Kidney (tissue), 14 donors: ENCODE results near the gene DROSHA. TPM values are rescaled to one million over a fixed set of nuclear protein-coding genes. Genes with fewer than 3 reads are reported as not detected.

Experiments
- DNase-seq, 5 donors: peaks; one replicate each; pipeline ENCODE4 v3.0.0-alpha.2; 2013 to 2020
- FAIRE-seq: peaks from 2 replicates; lab custom pipeline; 2012; peaks lifted over from hg19 to GRCh38; lab: Jason Lieb, UNC
- H3K27ac ChIP-seq, 2 donors: one replicate each; pipeline ENCODE4 v1.7.0; 2013; ENCODE audit warnings: low read depth in 2 of 2, low read length in 2 of 2, inconsistent platforms in 1 of 2
- H3K27me3 ChIP-seq: one replicate; pipeline ENCODE4 v1.7.1; 2013; ENCODE audit warnings: low read length, inconsistent platforms; ENCODE audit not compliant: control insufficient read depth, insufficient read depth
- H3K36me3 ChIP-seq, 3 donors: one replicate each; pipeline versions ENCODE4 v1.7.0 to v1.7.1; 2013; ENCODE audit warnings: low read length in 3 of 3, control low read depth in 1 of 3, inconsistent platforms in 1 of 3; ENCODE audit not compliant: insufficient read depth in 3 of 3, control insufficient read depth in 2 of 3
- H3K4me1 ChIP-seq, 3 donors: one replicate each; pipeline versions ENCODE4 v1.7.0 to v1.7.1; 2013; ENCODE audit warnings: low read length in 3 of 3, inconsistent platforms in 1 of 3, low read depth in 1 of 3; ENCODE audit not compliant: control insufficient read depth in 2 of 3, insufficient read depth in 2 of 3
- H3K4me3 ChIP-seq, 3 donors: one replicate each; pipeline versions ENCODE4 v1.7.0 to v1.8.1; 2013; ENCODE audit warnings: low read length in 3 of 3, control low read depth in 1 of 3, inconsistent platforms in 1 of 3
- H3K9ac ChIP-seq, 3 donors: one replicate each; pipeline versions ENCODE4 v1.7.0 to v1.7.1; 2013; ENCODE audit warnings: low read length in 3 of 3, control low read depth in 1 of 3, inconsistent platforms in 1 of 3
- H3K9me3 ChIP-seq, 3 donors: one replicate each; pipeline versions ENCODE4 v1.7.0 to v1.7.1; 2013; ENCODE audit warnings: low read length in 3 of 3, control low read depth in 1 of 3, inconsistent platforms in 1 of 3; ENCODE audit not compliant: control insufficient read depth in 2 of 3, insufficient read depth in 1 of 3
- intact Hi-C: fragments of 100-400 bp; cut with DNase I; formaldehyde crosslinking; loops from one replicate; pipeline ENCODE4 v1.11.1; 2022
- polyA plus RNA-seq: library from polyadenylated mRNA; stranded (reverse); fragments of 350-450 nt; fragmentation: Illumina TruSeq; extraction: RNeasy Lipid Tissue Mini Kit (QIAGEN cat#74804); gene quantifications from one replicate; pipeline ENCODE4 v1.2.3, GENCODE V29; 2014; ENCODE audit warnings: low read depth, low replicate concordance; ENCODE audit not compliant: insufficient read depth
- total RNA-seq: library from RNA; stranded (reverse); fragmentation: NEBNext Ultra II Directional; extraction: Animal tissue kit (Norgen Biotek cat#: 25700); gene quantifications from one replicate; pipeline ENCODE4 v1.2.1, GENCODE V29; 2021
- TF ChIP-seq, protein P1 (sequence below): IDR thresholded peaks from 3 replicates; pipeline ENCODE4 v1.5.1; 2012; ENCODE audit warnings: mild to moderate bottlenecking, moderate library complexity, borderline replicate concordance; ENCODE audit not compliant: insufficient read depth; ENCODE audit errors: extremely low read depth
- donor health status: control.
- donor health status: control.
- donor health status: control.
- donor health status: control.
- donor health status: control.
- donor health status: DM: yes; HTN: yes; CAD: no.
- donor health status: Normal renal cell carcinoma (clear cell type).

DROSHA gene
- total and polyA plus RNA-seq, 2 donors from 2014 or later, result 39.9 to 51.6 TPM

DNA sequence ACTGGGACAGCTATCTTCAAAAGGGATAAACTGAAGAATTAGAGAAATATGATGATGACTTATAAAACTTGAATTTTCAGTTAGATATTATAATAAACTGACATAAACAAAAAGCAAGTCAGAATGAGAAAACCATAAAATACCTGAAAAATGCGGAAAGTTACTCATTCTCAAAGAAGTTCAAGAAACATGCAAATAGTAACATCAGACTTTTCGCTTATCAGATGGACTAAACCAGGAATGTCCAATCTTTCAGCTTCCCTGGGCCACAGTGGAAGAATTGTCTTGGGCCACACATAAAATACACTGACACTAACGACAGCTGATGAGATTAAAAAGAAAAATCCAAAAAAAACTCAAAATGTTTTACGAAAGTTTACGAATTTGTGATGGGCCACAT is 53.9 kb downstream of the DROSHA start:
- H3K9me3 ChIP-seq, result no peaks in the 10 kb centered on the region
- no peaks in the 10 kb centered on the region for H3K4me1 ChIP-seq
- H3K27ac ChIP-seq, result no peak overlapping the region
- H3K36me3 ChIP-seq, result peaks cover 2 to 7% (median 6%) of the 10 kb centered on the region in 3 donors
- intact Hi-C loops, result no loop called here
- FAIRE-seq (no peak), DNase-seq (no peak)
- no peak overlapping the region for H3K9ac ChIP-seq
- H3K27me3 ChIP-seq, result no peaks in the 10 kb centered on the region
- TF ChIP-seq, protein P1, sequence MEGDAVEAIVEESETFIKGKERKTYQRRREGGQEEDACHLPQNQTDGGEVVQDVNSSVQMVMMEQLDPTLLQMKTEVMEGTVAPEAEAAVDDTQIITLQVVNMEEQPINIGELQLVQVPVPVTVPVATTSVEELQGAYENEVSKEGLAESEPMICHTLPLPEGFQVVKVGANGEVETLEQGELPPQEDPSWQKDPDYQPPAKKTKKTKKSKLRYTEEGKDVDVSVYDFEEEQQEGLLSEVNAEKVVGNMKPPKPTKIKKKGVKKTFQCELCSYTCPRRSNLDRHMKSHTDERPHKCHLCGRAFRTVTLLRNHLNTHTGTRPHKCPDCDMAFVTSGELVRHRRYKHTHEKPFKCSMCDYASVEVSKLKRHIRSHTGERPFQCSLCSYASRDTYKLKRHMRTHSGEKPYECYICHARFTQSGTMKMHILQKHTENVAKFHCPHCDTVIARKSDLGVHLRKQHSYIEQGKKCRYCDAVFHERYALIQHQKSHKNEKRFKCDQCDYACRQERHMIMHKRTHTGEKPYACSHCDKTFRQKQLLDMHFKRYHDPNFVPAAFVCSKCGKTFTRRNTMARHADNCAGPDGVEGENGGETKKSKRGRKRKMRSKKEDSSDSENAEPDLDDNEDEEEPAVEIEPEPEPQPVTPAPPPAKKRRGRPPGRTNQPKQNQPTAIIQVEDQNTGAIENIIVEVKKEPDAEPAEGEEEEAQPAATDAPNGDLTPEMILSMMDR, result no peak
- H3K4me3 ChIP-seq, result no peak overlapping the region

DNA sequence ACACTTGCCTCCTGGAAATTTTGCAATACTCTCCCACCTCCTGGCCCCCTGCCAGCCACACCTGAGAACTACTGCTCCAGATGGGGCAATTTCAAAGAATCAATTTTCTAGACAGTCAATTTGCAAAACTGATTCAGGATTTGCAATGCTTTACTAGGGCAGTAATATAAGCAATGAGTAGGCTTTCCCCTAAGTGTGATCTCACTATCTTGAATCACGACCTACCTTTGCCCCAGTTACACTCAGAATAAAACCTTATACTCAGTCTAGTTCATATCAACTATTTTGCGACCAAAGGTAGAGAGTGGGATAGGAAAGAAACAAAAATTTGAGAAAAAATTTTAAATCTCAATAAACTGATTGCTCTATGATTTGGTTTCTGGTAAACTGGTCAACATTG is 54.4 kb downstream of the DROSHA start:
- TF ChIP-seq, protein P1, result no peak
- Histone ChIP-seq H3K27me3 (no peaks in the 10 kb centered on the region), H3K9ac (no peak overlapping the region), H3K4me1 (no peaks in the 10 kb centered on the region), H3K36me3 (peaks cover 2 to 7% (median 6%) of the 10 kb centered on the region in 3 donors), H3K27ac (no peak overlapping the region), H3K4me3 (no peak overlapping the region), H3K9me3 (no peaks in the 10 kb centered on the region)
- FAIRE-seq (no peak), DNase-seq (no peak)
- intact Hi-C loops, result no loop called here

- H3K27ac ChIP-seq, result no peak overlapping the region
- H3K27me3 ChIP-seq, result no peaks in the 10 kb centered on the region
- H3K4me3 ChIP-seq, result no peak overlapping the region
- TF ChIP-seq, protein P1, result no peak
- peaks cover 2 to 7% (median 3%) of the 10 kb centered on the region in 3 donors for H3K36me3 ChIP-seq
- intact Hi-C loops, result no loop called here
- FAIRE-seq, result no peak
- peak in 3 of 5 donors; percentile 45 to 86 (median 84) for DNase-seq
- H3K4me1 ChIP-seq, result no peaks in the 10 kb centered on the region
- no peaks in the 10 kb centered on the region for H3K9me3 ChIP-seq
- H3K9ac ChIP-seq, result no peak overlapping the region
Observed at GRCh38 chr5:31476738-31477141, 55.2 kb downstream of the DROSHA start.

DNA sequence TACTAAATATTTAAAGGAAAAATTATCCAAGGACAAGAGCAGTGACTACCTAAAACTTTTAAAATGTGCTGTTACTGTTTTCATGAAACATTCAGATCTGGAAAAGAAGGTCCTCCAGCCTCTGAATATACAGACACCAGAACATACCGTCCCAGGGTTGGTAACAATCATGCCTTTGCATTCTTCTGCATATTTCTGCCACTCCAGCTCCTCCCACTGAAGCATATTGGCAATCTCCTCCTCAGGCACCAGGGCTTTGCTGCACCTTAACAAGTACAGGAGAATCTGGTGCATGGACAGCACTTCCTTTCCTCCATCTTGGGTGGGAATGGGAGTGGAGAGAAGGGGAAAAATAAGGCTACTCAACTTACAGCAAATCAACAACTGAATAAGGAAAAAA is 60.0 kb downstream of the DROSHA start:
- TF ChIP-seq, protein P1, result no peak
- no peaks in the 10 kb centered on the region for H3K9me3 ChIP-seq
- no peak overlapping the region for H3K9ac ChIP-seq
- no peak overlapping the region for H3K4me3 ChIP-seq
- no peaks in the 10 kb centered on the region for H3K4me1 ChIP-seq
- intact Hi-C loops, result no loop called here
- H3K36me3 ChIP-seq, result peaks cover 2 to 12% (median 4%) of the 10 kb centered on the region in 3 donors
- no peak for FAIRE-seq
- no peak overlapping the region for H3K27ac ChIP-seq
- H3K27me3 ChIP-seq, result no peaks in the 10 kb centered on the region
- DNase-seq, result no peak
